Prostate gland (tissue), 2 donors: ENCODE measurements around the gene GPC5. TPM values are rescaled to one million over a fixed set of nuclear protein-coding genes. Genes with fewer than 3 reads are reported as not detected.

Source experiments
- DNase-seq: peaks from one replicate; pipeline ENCODE4 v3.0.0-alpha.2; 2019; ENCODE audit warnings: low spot score
- H3K27ac ChIP-seq, 2 donors: fragments of 200-600 bp; sonication (generic); 2 replicates each; pipeline ENCODE4 v1.5.1; 2017 to 2019
- H3K27me3 ChIP-seq: fragments of 200-600 bp; sonication (generic); replicated peaks from 2 replicates; pipeline ENCODE4 v1.5.1; 2019; ENCODE audit not compliant: insufficient read depth
- H3K36me3 ChIP-seq, 2 donors: fragments of 200-600 bp; sonication (generic); 1 replicate in 1 of 2; 2 replicates in 1 of 2; pipeline versions ENCODE4 v1.5.1 to v1.8.1; 2017 to 2019
- H3K4me1 ChIP-seq: fragments of 200-600 bp; sonication (generic); replicated peaks from 2 replicates; pipeline ENCODE4 v1.5.1; 2019
- H3K4me3 ChIP-seq, 2 donors: fragments of 200-600 bp; sonication (generic); 2 replicates each; pipeline ENCODE4 v1.5.1; 2017 to 2019
- H3K9me3 ChIP-seq: fragments of 200-600 bp; sonication (generic); 2 replicates; pipeline ENCODE4 v1.5.1; 2017
- CTCF ChIP-seq, 4 experiments: fragments of 200-600 bp in 2 of 4; fragments of 450-650 bp in 2 of 4; sonication (generic) in 2 of 4; IDR thresholded peaks; 1 replicate in 3 of 4; 2 replicates in 1 of 4; pipeline ENCODE4 v1.5.1; 2016 to 2019; ENCODE audit warnings: antibody characterized with exemption in 4 of 4, mild to moderate bottlenecking in 2 of 4, moderate library complexity in 2 of 4
- POLR2A ChIP-seq: fragments of 450-650 bp; IDR thresholded peaks from one replicate; pipeline ENCODE4 v1.6.1; 2016; ENCODE audit warnings: antibody characterized with exemption, mild to moderate bottlenecking
- POLR2AphosphoS5 ChIP-seq: sonication (generic); formaldehyde crosslinking; IDR thresholded peaks from one replicate; pipeline ENCODE4 v1.6.1; 2017; ENCODE audit warnings: antibody characterized with exemption
- WGBS: methylation state at CpG from one replicate; pipeline ENCODE4 v1.1.5; 2018; 5-methylcytosine and 5-hydroxymethylcytosine counted together
- intact Hi-C: fragments of 100-400 bp; cut with DNase I; formaldehyde crosslinking; loops from one replicate; pipeline ENCODE4 v1.14.2; 2022
- total RNA-seq, 2 donors: library from RNA; depleted of rRNA; stranded (reverse); fragments of >200 nt; gene quantifications; one replicate each; pipeline ENCODE4 v1.1.0, GENCODE V29; 2016

Gene GPC5
- total RNA-seq, 2 donors from 2014 or later: 0.23 to 35.0 TPM

GRCh38 chr13:91805605-91806004 lies 407.2 kb downstream of the GPC5 start:
- H3K27me3 ChIP-seq: no peaks in the 10 kb centered on the region
- no peaks in the 10 kb centered on the region for H3K36me3 ChIP-seq
- H3K4me1 ChIP-seq: no peaks in the 10 kb centered on the region
- H3K9me3 ChIP-seq: no peaks in the 10 kb centered on the region
- intact Hi-C loops: no loop called here
- no peak for TF ChIP-seq CTCF (IDR thresholded peaks at IDR 0.05)
- TF ChIP-seq POLR2A: no peak
- no peak for TF ChIP-seq POLR2AphosphoS5
- WGBS: 56% methylated on average over 1 of the region's 1 CpG
- H3K4me3 ChIP-seq: no peak overlapping the region
- no peak overlapping the region for H3K27ac ChIP-seq
- DNase-seq: no peak

GRCh38 chr13:91809161-91809560 lies 410.7 kb downstream of the GPC5 start:
- Histone ChIP-seq H3K9me3 (no peaks in the 10 kb centered on the region), H3K4me1 (no peaks in the 10 kb centered on the region), H3K27ac (no peak overlapping the region), H3K36me3 (no peaks in the 10 kb centered on the region), H3K27me3 (no peaks in the 10 kb centered on the region), H3K4me3 (no peak overlapping the region)
- 57% methylated on average over 2 of the region's 2 CpGs for WGBS
- intact Hi-C loops: no loop called here
- TF ChIP-seq POLR2AphosphoS5 (no peak), CTCF (IDR thresholded peaks at IDR 0.05) (no peak), POLR2A (no peak)
- DNase-seq: no peak

GRCh38 chr13:91813253-91813652 lies 414.8 kb downstream of the GPC5 start:
- Histone ChIP-seq H3K36me3 (no peaks in the 10 kb centered on the region), H3K9me3 (no peaks in the 10 kb centered on the region), H3K27ac (no peak overlapping the region), H3K4me1 (no peaks in the 10 kb centered on the region), H3K4me3 (no peak overlapping the region), H3K27me3 (no peaks in the 10 kb centered on the region)
- no peak for DNase-seq
- 24% methylated on average over 4 of the region's 4 CpGs for whole genome bisulfite sequencing
- TF ChIP-seq POLR2AphosphoS5 (no peak), CTCF (IDR thresholded peaks at IDR 0.05) (no peak)
- intact Hi-C loops: no loop called here

- no peaks in the 10 kb centered on the region for H3K36me3 ChIP-seq
- TF ChIP-seq POLR2A (no peak), CTCF (IDR thresholded peaks at IDR 0.05) (no peak), POLR2AphosphoS5 (no peak)
- 31% methylated on average over 4 of the region's 4 CpGs for WGBS
- H3K27ac ChIP-seq: no peak overlapping the region
- H3K9me3 ChIP-seq: no peaks in the 10 kb centered on the region
- intact Hi-C loops: no loop called here
- H3K4me1 ChIP-seq: no peaks in the 10 kb centered on the region
- DNase-seq: no peak
- no peaks in the 10 kb centered on the region for H3K27me3 ChIP-seq
- H3K4me3 ChIP-seq: no peak overlapping the region
Measured at GRCh38 chr13:91816263-91816807, 417.9 kb downstream of the GPC5 start.

GRCh38 chr13:91817250-91817649 lies 418.8 kb downstream of the GPC5 start:
- Histone ChIP-seq H3K36me3 (no peaks in the 10 kb centered on the region), H3K27ac (no peak overlapping the region), H3K27me3 (no peaks in the 10 kb centered on the region), H3K4me3 (no peak overlapping the region), H3K4me1 (no peaks in the 10 kb centered on the region), H3K9me3 (no peaks in the 10 kb centered on the region)
- DNase-seq: no peak
- 49% methylated on average over 5 of the region's 5 CpGs for WGBS
- intact Hi-C loops: no loop called here
- no peak for TF ChIP-seq POLR2A
- no peak for TF ChIP-seq POLR2AphosphoS5
- no peak for TF ChIP-seq CTCF (IDR thresholded peaks at IDR 0.05)
